Stomach (tissue), 4 donors: Measurements from ENCODE around the gene PSMC4.

Experiments
- CTCF ChIP-seq, 7 experiments: fragments of 450-650 bp in 4 of 7; fragments of 200-600 bp in 3 of 7; sonication (generic) in 3 of 7; IDR thresholded peaks; one replicate each; pipeline ENCODE4 v1.5.1; 2016 to 2019; ENCODE audit warnings: antibody characterized with exemption in 7 of 7, control low read depth in 2 of 7, mild to moderate bottlenecking in 1 of 7
- POLR2A ChIP-seq, 4 donors: fragments of 450-650 bp; IDR thresholded peaks; one replicate each; pipeline ENCODE4 v1.6.1; 2016; ENCODE audit warnings: antibody characterized with exemption in 4 of 4, control low read depth in 2 of 4, mild to moderate bottlenecking in 1 of 4, moderate library complexity in 1 of 4
- POLR2AphosphoS5 ChIP-seq, 3 donors: sonication (generic); formaldehyde crosslinking; IDR thresholded peaks; one replicate each; pipeline ENCODE4 v1.6.1; 2016; ENCODE audit warnings: antibody characterized with exemption in 3 of 3

- TF ChIP-seq POLR2AphosphoS5 (IDR thresholded peaks at IDR 0.05), result no peak
- TF ChIP-seq CTCF (IDR thresholded peaks at IDR 0.05), result no peak
- TF ChIP-seq POLR2A (IDR thresholded peaks at IDR 0.05), result no peak
Measured at GRCh38 chr19:39970425-39970674, 615 bp upstream of the PSMC4 start.
